Lung (tissue), 12 donors: Measurements from ENCODE around the gene MED27. TPM values are rescaled to one million over a fixed set of nuclear protein-coding genes. Genes with fewer than 3 reads are reported as not detected.

Source experiments
- ATAC-seq: fragments of 200-7000 bp; cut with Tn5 transposase; one replicate; pipeline ENCODE4 v1.9.1; 2020; ENCODE audit warnings: moderate number of reproducible peaks; ENCODE audit not compliant: insufficient read depth, low FRiP score
- DNase-seq, 3 donors: peaks; one replicate each; pipeline ENCODE4 v3.0.0-alpha.2; 2013 to 2017
- H3K27ac ChIP-seq, 2 donors: one replicate each; pipeline ENCODE4 v1.5.1; 2013; ENCODE audit warnings: mild to moderate bottlenecking in 2 of 2, moderate library complexity in 2 of 2, control low read depth in 1 of 2, inconsistent platforms in 1 of 2, low read depth in 1 of 2, low read length in 1 of 2
- H3K27me3 ChIP-seq, 3 donors: one replicate each; pipeline ENCODE4 v1.5.1; 2013; ENCODE audit warnings: low read length in 2 of 3; ENCODE audit not compliant: control insufficient read depth in 3 of 3, insufficient read depth in 3 of 3
- H3K36me3 ChIP-seq, 4 donors: one replicate each; pipeline ENCODE4 v1.5.1; 2013; ENCODE audit warnings: low read length in 4 of 4, mild to moderate bottlenecking in 1 of 4, moderate library complexity in 1 of 4; ENCODE audit not compliant: control insufficient read depth in 4 of 4, insufficient read depth in 4 of 4
- H3K4me1 ChIP-seq, 5 donors: one replicate each; pipeline ENCODE4 v1.5.1; 2013; ENCODE audit warnings: low read length in 5 of 5, mild to moderate bottlenecking in 2 of 5, moderate library complexity in 1 of 5; ENCODE audit not compliant: control insufficient read depth in 5 of 5, insufficient read depth in 5 of 5
- H3K4me3 ChIP-seq: one replicate; pipeline ENCODE4 v1.5.1; 2013; ENCODE audit warnings: mild to moderate bottlenecking, control low read depth, moderate library complexity
- H3K9ac ChIP-seq, 2 donors: one replicate each; pipeline ENCODE4 v1.5.1; 2013; ENCODE audit warnings: low read length in 2 of 2, control low read depth in 1 of 2; ENCODE audit not compliant: insufficient read depth in 1 of 2
- H3K9me3 ChIP-seq, 4 donors: one replicate each; pipeline ENCODE4 v1.5.1; 2013; ENCODE audit warnings: low read length in 3 of 4, mild to moderate bottlenecking in 1 of 4, moderate library complexity in 1 of 4; ENCODE audit not compliant: control insufficient read depth in 4 of 4, insufficient read depth in 3 of 4
- WGBS, 2 donors: extraction: QIAGEN DNeasy Blood & Tissue Kit; methylation state at CpG; one replicate each; pipeline ENCODE4 v1.1.7; 2013; 5-methylcytosine and 5-hydroxymethylcytosine counted together
- polyA plus RNA-seq, 2 donors: library from polyadenylated mRNA; stranded (reverse); fragments of 200-250 nt; gene quantifications; one replicate each; pipeline ENCODE4 v1.2.1, GENCODE V29; 2013
- total RNA-seq, 2 donors: library from RNA; depleted of rRNA in 1 of 2; stranded (reverse); fragments of >200 nt in 1 of 2; gene quantifications; one replicate each; pipeline ENCODE4 v1.2.1, GENCODE V29; 2014 to 2021
- TF ChIP-seq, protein P1 (sequence below): IDR thresholded peaks from 2 replicates; pipeline ENCODE4 v1.5.1; 2012; ENCODE audit warnings: mild to moderate bottlenecking; ENCODE audit errors: control extremely low read depth, extremely low read depth
- donor health status: control.
- donor health status: control.
- donor health status: Bipolar disorder and iron deficiency.
- donor health status: healthy.
- donor health status: DM: yes; HTN: yes; CAD: no.

MED27 gene
- total and polyA plus RNA-seq, 4 donors: 9.8 to 22.3 (median 16.7) TPM

DNA sequence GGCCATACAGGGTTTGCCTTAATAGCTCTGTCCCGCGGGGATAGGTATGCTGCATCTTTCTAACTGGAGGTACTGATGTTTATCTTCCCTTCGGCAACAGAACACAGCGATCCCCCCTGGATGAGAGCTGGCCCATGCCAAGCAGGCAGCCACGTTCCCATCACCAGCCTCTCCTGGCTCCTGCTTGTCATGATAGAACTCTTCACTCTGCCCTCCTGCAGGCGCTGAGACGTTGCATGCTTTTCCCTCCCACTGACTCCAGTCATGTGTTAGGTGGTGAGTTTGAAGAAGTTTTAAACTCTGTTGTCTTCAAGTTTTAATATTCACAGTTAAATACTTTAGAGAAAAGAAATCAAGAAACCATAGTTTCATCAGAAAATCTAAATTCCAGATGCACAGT, 60.0 kb downstream of the MED27 start:
- H3K27me3 ChIP-seq: no peaks in the 10 kb centered on the region
- no peaks in the 10 kb centered on the region for H3K9me3 ChIP-seq
- no peak for DNase-seq
- ATAC-seq: no peak
- H3K36me3 ChIP-seq: no peaks in the 10 kb centered on the region
- H3K4me1 ChIP-seq: peaks cover 0 to 14% (median 6%) of the 10 kb centered on the region in 5 donors
- no peak overlapping the region for H3K9ac ChIP-seq
- TF ChIP-seq, protein P1, sequence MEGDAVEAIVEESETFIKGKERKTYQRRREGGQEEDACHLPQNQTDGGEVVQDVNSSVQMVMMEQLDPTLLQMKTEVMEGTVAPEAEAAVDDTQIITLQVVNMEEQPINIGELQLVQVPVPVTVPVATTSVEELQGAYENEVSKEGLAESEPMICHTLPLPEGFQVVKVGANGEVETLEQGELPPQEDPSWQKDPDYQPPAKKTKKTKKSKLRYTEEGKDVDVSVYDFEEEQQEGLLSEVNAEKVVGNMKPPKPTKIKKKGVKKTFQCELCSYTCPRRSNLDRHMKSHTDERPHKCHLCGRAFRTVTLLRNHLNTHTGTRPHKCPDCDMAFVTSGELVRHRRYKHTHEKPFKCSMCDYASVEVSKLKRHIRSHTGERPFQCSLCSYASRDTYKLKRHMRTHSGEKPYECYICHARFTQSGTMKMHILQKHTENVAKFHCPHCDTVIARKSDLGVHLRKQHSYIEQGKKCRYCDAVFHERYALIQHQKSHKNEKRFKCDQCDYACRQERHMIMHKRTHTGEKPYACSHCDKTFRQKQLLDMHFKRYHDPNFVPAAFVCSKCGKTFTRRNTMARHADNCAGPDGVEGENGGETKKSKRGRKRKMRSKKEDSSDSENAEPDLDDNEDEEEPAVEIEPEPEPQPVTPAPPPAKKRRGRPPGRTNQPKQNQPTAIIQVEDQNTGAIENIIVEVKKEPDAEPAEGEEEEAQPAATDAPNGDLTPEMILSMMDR: no peak
- no peak overlapping the region for H3K27ac ChIP-seq
- 90 to 91% methylated on average over 7 of the region's 7 CpGs for WGBS, 2 donors
- no peak overlapping the region for H3K4me3 ChIP-seq

DNA sequence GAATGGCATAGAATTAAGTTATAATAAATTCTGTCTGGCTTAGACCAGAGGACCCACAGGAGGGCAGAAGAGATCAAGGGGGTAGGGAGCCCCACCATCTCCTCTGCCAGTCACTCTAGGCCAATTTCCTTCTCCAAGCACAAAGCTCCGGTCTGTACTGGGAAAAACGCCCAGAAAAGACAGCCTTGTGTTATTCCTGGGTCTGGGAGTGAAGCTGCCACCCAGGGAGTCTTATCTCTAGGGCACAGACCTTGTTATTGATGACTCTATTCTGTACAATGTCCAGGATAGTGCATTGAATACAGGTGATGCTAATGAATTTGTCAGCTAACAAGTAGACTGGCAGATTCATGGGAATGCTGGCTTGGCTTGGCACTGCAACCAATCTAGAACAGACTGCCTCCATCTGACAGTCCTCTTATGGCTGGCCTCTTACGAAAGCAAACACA, 60.7 kb downstream of the MED27 start:
- Histone ChIP-seq H3K4me1 (peaks cover 0 to 14% (median 6%) of the 10 kb centered on the region in 5 donors), H3K27me3 (no peaks in the 10 kb centered on the region), H3K9me3 (no peaks in the 10 kb centered on the region), H3K9ac (no peak overlapping the region), H3K36me3 (no peaks in the 10 kb centered on the region), H3K4me3 (no peak overlapping the region), H3K27ac (no peak overlapping the region)
- DNase-seq (peak in 1 of 3 donors; percentile 27), ATAC-seq (no peak)
- WGBS, 2 donors: 50 to 73% methylated on average over 3 of the region's 3 CpGs
- TF ChIP-seq, protein P1: no peak

DNA sequence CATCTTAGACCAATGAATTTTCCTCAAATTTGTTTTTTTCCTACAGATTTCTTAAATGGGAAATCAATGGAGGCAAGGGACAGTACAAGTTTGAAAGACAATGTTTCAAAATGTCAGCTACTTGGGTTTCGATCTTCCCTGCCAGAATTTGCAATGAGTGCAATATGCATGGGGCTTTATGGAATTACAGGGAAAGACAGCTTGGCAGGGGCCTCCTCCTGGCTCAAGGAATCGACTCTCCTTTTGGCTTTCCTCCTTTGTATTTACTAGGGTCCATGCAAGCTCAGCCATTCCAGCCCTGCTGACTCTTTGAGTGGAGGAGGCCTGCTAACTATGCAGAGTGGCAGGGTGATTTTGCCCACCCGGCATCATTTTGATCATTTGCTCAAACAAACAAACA, 63.2 kb downstream of the MED27 start:
- TF ChIP-seq, protein P1: no peak
- H3K9me3 ChIP-seq: no peaks in the 10 kb centered on the region

DNA sequence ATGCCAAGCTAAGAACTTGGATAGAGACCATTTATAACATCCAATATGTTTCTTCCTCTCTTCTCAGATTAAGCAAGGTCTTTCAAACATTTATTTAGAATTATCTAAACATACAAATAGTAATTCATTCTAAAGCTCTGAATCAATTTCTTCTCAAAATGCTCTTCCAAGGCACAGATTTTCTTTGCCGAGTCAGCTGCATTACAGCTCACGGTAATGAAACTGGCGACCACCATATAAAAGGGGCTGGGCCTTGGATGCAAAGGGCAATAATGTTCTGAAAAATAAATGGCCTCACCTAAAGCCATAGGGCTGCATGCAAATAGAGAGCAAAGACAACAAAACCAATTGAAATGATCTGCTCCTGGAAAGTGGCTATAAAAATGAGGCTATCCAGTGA, 63.8 kb downstream of the MED27 start:
- ATAC-seq: no peak

More for the DNA sequence above, 63.2 kb downstream of the MED27 start:
- Histone ChIP-seq H3K36me3 (peaks cover 0 to 4% (median 2%) of the 10 kb centered on the region in 4 donors), H3K9ac (no peak overlapping the region), H3K4me3 (no peak overlapping the region), H3K27ac (no peak overlapping the region), H3K4me1 (peaks cover 0 to 17% (median 6%) of the 10 kb centered on the region in 5 donors), H3K27me3 (no peaks in the 10 kb centered on the region)
- no peak for ATAC-seq
- DNase-seq: no peak
- 88 to 91% methylated on average over 3 of the region's 3 CpGs for WGBS, 2 donors

More for the DNA sequence above, 63.8 kb downstream of the MED27 start:
- H3K27ac ChIP-seq: no peak overlapping the region
- no peaks in the 10 kb centered on the region for H3K9me3 ChIP-seq
- H3K9ac ChIP-seq: no peak overlapping the region
- TF ChIP-seq, protein P1: no peak
- no peak overlapping the region for H3K4me3 ChIP-seq
- H3K36me3 ChIP-seq: peaks cover 0 to 4% (median 3%) of the 10 kb centered on the region in 4 donors
- WGBS, 2 donors: 96 to 98% methylated on average over 3 of the region's 3 CpGs
- H3K27me3 ChIP-seq: no peaks in the 10 kb centered on the region
- DNase-seq: no peak
- H3K4me1 ChIP-seq: peaks cover 0 to 11% (median 6%) of the 10 kb centered on the region in 5 donors
